Measurements from ENCODE around the gene B4GALNT2. TPM values are rescaled to one million over a fixed set of nuclear protein-coding genes. Genes with fewer than 3 reads are reported as not detected.

B4GALNT2 gene
- total and polyA plus RNA-seq, 2 of the 13 experiments (the other 11 are each of a cell fraction or from before 2014, with no cell fraction given) = not detected

DNA sequence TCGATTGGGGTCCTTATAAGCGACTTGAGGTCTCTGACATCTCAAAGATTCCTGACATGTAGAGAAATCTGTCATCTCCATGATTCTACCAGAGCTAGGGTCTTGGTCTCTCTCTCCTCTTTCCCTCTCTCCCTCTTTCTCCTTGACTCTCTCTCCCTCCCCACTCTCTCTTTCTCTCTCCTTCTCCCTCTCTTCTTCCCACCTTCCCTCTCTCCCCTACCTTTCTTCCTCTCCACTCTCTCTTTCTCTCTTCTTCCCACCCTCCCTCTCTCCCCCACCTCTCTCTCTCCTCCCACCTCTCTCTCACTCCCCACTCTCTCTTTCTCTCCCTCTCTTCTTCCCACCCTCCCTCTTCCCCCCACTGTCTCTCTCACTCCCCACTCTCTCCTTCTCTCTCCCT, 32.6 kb downstream of the B4GALNT2 start:
- H3K27me3 ChIP-seq (ENCODE audit: control insufficient read depth in 1 of 2, insufficient read depth in 2 of 2, low read length in 2 of 2) = peaks cover 2 to 56% of the 10 kb centered on the region in 2 experiments; a peak in 4 of 5 replicates
- H3K9me3 ChIP-seq (ENCODE audit: low read length) = no peaks in the 10 kb centered on the region
- 0% methylated on average over 2 of the region's 2 CpGs for WGBS (ENCODE audit: low lambda C conversion rate)
- H3K4me3 ChIP-seq (replicated peaks in 1 of 3; ENCODE audit: insufficient read depth in 1 of 3, low read depth in 2 of 3, low read length in 3 of 3) = no peak overlapping the region
- H3K36me3 ChIP-seq (replicated peaks in 1 of 2; ENCODE audit: control insufficient read depth in 1 of 2, insufficient read depth in 2 of 2, low read length in 2 of 2) = no peaks in the 10 kb centered on the region
- H2AFZ ChIP-seq (ENCODE audit: low read length) = no peak overlapping the region
- H3K4me1 ChIP-seq (ENCODE audit: insufficient read depth, low read length) = no peaks in the 10 kb centered on the region
- no peak for FAIRE-seq
- ChIA-PET CTCF (ENCODE audit: low intra/inter-chr PET ratio, low total read pairs) (no interaction called here), POLR2A (no interaction called here)
- ATAC-seq = no peak
- no peak for DNase-seq (ENCODE audit: low spot score)
- TF ChIP-seq, protein P1, sequence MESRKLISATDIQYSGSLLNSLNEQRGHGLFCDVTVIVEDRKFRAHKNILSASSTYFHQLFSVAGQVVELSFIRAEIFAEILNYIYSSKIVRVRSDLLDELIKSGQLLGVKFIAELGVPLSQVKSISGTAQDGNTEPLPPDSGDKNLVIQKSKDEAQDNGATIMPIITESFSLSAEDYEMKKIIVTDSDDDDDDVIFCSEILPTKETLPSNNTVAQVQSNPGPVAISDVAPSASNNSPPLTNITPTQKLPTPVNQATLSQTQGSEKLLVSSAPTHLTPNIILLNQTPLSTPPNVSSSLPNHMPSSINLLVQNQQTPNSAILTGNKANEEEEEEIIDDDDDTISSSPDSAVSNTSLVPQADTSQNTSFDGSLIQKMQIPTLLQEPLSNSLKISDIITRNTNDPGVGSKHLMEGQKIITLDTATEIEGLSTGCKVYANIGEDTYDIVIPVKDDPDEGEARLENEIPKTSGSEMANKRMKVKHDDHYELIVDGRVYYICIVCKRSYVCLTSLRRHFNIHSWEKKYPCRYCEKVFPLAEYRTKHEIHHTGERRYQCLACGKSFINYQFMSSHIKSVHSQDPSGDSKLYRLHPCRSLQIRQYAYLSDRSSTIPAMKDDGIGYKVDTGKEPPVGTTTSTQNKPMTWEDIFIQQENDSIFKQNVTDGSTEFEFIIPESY (CRISPR knock-in tag; IDR thresholded peaks at IDR 0.05) = no peak
- TF ChIP-seq, protein P2, sequence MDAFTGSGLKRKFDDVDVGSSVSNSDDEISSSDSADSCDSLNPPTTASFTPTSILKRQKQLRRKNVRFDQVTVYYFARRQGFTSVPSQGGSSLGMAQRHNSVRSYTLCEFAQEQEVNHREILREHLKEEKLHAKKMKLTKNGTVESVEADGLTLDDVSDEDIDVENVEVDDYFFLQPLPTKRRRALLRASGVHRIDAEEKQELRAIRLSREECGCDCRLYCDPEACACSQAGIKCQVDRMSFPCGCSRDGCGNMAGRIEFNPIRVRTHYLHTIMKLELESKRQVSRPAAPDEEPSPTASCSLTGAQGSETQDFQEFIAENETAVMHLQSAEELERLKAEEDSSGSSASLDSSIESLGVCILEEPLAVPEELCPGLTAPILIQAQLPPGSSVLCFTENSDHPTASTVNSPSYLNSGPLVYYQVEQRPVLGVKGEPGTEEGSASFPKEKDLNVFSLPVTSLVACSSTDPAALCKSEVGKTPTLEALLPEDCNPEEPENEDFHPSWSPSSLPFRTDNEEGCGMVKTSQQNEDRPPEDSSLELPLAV (CRISPR knock-in tag; conservative IDR thresholded peaks at IDR 0.05; ENCODE audit: low read depth) = no peak
- TF ChIP-seq STAT5B (CRISPR knock-in tag; IDR thresholded peaks at IDR 0.05) = no peak
- TF ChIP-seq ZBTB7A (CRISPR knock-in tag; IDR thresholded peaks at IDR 0.05) = no peak
- TF ChIP-seq ZNF468 (CRISPR knock-in tag; IDR thresholded peaks at IDR 0.05) = no peak
- TF ChIP-seq, protein P3, sequence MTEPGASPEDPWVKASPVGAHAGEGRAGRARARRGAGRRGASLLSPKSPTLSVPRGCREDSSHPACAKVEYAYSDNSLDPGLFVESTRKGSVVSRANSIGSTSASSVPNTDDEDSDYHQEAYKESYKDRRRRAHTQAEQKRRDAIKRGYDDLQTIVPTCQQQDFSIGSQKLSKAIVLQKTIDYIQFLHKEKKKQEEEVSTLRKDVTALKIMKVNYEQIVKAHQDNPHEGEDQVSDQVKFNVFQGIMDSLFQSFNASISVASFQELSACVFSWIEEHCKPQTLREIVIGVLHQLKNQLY (CRISPR knock-in tag; IDR thresholded peaks at IDR 0.05) = no peak
- no peak for TF ChIP-seq REPIN1 (CRISPR knock-in tag; IDR thresholded peaks at IDR 0.05; ENCODE audit: borderline replicate concordance, low read depth)
- TF ChIP-seq NCOA2 (CRISPR knock-in tag; IDR thresholded peaks at IDR 0.05) = no peak
- no peak overlapping the region for H3K4me2 ChIP-seq (ENCODE audit: low read depth, low read length)
- BruUV-seq (replicated peaks) = no TSS peak
- no peaks in the 10 kb centered on the region for H3K79me2 ChIP-seq (ENCODE audit: insufficient read depth, low read length)
- no peaks in the 10 kb centered on the region for H4K20me1 ChIP-seq (ENCODE audit: insufficient read depth, low read length)
- no peak overlapping the region for H3K9ac ChIP-seq (ENCODE audit: insufficient read depth, low read depth, low read length)
- intact Hi-C loops (cut with micrococcal nuclease; ENCODE audit: unreplicated experiment) (no loop called here), in situ Hi-C loops (cut with HindIII; ENCODE audit: extremely low pct_ligation_motif_present, low pct_unique_long_range_greater_than_20kb) (no loop called here)
- no peak overlapping the region for H3K27ac ChIP-seq (ENCODE audit: extremely low read length, insufficient read depth, low read length)
